GM21423 (cell line): ENCODE results near the gene DLEC1.
A peak's percentile ranks its signal among the peaks of the same experiment; 100 is the strongest.

ENCODE experiments used
- ATAC-seq: cut with Tn5 transposase; IDR thresholded peaks from one replicate; pipeline ENCODE4 v1.9.1; 2021; ENCODE audit warnings: mild to moderate bottlenecking, moderate library complexity; ENCODE audit not compliant: unreplicated experiment

The DLEC1 gene

DNA sequence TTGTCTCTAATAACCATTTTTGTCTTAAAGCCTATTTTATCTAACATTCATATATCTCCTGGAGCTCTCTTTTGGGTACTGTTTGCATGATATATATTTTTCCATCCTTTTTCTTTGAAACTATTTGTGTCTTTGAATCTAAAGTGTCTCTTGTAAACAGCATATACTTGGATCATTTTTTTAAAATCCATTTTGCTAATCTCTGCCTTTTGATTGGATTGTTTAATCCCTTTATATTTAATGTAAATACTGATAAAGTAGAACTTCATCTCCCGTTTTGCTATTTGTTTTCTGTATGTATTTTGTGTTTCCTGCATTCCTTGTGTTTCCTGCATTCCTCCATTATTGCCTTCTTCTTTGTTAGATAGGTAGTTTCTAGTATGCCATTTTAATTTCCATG, 66.5 kb downstream of the DLEC1 start:
- no peak for ATAC-seq

DNA sequence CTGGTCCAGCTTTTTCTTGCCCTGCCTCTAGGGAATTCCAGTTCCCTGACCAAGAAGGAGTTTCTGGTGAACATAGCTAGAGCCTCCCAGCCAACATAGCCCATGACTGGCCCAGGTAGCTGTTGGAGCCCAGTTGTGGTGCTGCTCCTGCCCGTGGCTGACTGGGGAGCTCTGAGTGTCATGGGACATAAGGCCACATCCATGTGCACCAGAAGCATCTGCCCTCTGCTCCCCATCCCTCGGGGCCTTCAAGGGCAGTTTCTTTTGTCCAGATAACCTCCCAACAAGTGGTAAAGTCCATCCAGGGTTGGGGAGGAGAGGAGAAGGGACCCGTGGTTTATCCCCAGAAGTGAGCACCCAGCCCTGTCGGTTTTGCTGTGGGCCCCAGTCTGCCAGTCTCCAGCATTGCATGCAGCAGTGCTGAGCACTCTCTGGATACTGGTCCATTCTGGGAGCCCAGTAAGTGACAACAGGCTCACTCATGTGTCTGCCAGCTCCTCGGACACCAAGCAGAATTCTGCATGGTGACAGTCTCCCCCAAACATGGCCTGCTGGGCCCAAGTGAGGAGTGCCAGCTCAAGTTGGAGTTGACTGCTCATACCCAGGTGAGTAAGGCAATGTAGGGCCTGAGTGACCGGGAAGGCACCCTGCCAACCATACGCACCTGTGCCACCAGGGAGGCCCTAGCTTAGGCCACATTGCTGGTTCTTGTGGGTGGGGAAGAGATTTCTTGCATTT, 69.1 kb downstream of the DLEC1 start:
- ATAC-seq, result no peak

DNA sequence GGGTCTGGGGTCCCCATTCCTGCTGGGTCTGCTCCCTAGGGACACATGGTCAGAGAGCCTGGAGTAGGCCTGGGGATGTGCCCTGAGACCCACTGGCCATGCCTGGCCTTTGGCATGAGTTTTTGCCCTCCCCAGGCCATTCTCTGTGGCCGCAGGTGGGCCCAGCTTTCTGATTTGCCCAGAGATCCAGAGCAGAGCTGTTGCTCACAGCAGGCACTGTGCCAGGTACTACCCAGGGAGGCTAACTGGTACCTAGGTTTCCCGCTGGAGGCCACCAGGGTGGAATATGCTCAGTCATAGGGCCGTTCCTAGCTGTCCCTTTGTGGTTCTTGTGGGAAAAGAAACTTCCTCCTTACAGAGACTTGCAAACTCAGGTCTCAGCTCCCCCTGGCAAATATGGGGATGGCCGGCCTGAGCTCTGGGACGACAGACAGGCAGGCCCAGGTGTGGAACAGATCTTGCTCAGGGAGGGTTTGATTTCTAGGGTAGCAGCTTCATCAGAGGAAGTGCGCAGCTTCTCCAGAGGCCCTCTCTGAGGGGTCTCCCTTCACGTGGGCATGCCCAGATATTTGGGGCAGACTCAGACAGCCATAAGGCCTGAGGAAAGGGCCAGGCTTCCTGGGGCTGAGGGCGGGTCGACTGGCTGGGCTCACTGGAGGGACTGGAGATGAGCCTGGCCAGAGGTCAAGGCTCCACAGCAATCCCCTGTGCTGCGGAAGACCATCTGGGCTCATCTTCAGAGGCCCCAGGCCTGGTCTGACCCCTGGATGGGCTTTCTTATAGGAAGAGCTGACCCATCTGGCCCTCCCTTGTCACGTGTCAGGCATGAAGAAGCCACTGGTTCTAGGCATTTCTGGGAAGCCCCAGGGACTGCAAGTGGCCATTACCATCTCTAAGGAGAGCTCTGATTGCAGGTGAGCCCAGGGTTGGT, 69.9 kb downstream of the DLEC1 start:
- no peak for ATAC-seq

- no peak for ATAC-seq
These were observed 70.7 kb downstream of the DLEC1 start for GRCh38 chr3:38109580-38110313.

- ATAC-seq, result no peak
These were observed 71.5 kb downstream of the DLEC1 start for GRCh38 chr3:38110314-38111050.

DNA sequence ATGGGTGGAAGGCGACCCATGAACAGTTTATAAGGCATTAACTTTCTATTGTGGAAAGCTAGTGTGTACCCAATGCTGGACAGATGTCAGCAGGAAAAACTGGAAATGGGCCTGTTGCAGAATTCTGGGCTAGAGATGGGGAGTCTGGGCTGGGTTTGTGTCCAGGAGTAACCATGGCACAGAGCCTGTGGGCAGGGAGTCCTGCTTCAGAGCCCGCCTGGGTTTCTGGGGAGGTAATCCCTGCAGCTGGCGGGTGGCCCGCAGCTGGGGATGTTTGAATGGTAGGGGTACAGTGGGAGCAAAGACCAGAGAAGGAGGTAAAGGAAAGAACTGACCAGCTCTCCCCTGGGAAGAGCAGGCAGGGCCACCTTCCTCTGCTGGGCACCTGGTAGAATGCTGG, 72.2 kb downstream of the DLEC1 start:
- no peak for ATAC-seq

GRCh38 chr3:38111696-38112377, 72.8 kb downstream of the DLEC1 start:
- ATAC-seq, result no peak

GRCh38 chr3:38112378-38112761, 73.4 kb downstream of the DLEC1 start:
- ATAC-seq, result no peak

DNA sequence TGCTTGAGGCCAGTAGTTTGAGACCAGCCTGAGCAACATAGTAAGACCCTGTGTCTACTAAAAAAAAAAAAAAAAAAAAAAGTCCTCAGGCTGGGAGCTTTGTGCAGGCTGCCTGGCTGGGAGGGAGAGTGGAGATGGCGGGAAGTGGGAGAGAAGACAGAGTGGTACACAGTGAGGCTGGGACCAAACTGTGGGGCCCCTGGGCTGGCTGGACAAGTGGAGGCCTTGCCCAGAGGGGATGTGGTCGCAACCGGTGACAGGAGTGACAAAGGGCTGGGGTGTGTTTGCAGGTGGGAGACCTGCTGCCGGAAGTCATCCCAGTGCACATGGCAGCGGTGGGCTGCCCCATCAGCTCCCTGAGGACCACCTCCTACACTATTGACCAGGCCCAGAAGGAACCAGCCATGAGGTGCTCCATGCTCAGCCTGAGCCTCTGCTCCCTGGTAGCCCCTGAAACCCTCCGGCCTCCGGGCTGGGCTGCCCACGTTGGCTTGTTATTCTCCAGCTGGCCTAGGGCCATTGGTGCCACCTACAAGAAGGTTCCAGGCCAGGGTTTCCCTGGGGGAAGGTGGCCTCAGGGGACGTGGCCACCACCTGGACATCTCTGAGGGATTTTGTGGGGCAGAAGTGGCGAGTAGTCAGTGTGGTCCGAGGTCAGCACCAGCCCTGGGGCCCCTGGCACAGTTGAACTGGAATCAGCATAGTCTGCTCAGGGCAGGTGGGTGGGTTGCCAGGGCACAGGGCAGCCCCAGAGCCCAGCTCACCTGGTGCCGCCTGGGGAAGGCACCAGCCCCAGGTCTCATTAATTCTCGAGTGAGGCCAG, 75.3 kb downstream of the DLEC1 start:
- ATAC-seq, result no peak

DNA sequence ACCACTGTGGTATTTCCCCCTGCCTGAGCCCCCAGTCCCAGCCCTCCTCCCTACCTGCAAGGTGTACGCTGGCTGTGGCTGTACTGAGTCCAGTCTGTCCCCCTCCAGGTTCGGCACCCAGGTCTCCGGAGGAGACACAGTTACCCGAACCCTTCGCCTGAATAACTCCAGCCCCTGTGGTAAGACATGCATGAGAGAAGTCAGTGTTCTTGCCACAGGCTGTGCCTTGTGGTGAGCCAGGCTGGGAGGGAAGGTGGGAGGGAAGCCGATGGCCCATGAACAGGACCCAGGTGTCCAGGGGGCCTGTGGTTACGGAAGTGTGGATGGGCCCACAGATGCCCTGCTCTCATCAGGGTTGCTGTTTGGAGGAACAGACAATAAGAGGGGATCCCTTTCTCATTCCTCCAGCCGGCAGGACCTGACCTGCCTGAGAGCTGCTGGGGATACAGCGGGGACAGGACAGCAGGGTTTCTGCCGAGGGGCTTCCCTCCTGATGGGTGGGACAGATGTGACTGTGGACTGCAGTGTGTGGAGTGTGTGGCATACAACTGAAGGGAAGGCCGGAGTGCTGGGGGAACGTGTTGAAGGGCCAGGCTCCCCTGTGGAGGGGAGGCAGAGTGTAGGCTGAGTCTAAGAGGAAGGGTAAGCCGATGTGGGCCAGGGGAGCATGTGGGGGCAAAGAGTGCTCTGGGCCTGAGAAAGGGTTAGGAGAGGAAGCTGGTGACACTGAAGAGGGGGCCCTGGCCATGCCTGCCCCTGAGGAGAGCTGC, 76.1 kb downstream of the DLEC1 start:
- ATAC-seq, result no peak

- no peak for ATAC-seq
These were observed 76.8 kb downstream of the DLEC1 start for GRCh38 chr3:38115645-38116427.

- no peak for ATAC-seq
These were observed 77.6 kb downstream of the DLEC1 start for GRCh38 chr3:38116471-38117162.

DNA sequence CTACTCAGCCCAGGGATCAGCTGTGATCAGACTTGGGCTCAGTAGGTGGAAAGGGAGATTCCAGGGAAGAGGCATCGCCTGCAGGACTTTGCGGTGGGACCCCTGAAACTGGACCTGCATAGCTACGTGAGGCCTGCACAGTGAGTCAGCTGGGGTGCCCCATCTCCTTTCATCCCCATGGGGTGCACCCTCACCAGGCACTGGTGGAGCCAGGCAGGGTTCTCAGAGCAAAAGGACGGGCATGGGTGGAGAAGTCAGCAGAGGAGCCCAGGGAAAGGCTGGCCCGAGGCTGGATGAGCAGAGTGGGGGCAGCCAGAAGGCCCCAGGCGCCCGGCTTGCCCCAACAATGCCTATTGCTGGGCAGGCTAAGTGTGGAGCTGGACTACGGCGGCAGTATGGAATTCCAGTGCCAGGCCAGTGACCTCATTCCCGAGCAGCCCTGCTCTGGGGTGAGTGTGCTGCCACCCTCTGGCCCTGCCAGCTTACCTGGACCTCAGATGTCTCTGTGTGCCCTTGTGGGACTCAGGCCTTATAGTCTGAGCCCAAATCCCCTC, 78.2 kb downstream of the DLEC1 start:
- ATAC-seq, result no peak

GRCh38 chr3:38117748-38118420, 78.9 kb downstream of the DLEC1 start:
- ATAC-seq, result peak; percentile 72

- ATAC-seq, result no peak
These were observed 79.6 kb downstream of the DLEC1 start for GRCh38 chr3:38118421-38119247.

DNA sequence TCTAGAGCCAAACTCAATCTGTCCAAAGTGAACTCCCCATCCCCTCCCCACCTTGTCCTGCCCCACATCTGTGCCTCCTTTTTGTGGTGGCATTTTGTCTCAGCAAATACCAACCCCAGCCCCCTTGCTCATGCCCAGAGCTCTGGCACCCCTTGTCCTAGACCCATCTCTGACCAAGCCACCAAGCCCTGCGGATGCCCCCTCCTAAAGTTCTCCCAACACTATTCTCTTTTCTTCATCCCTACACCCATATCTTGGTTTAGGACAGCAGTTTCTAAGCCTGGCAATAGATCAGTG, 80.2 kb downstream of the DLEC1 start:
- ATAC-seq, result no peak
